ENCODE results near the gene FRMPD4. TPM values are rescaled to one million over a fixed set of nuclear protein-coding genes. Genes with fewer than 3 reads are reported as not detected.

The FRMPD4 gene
- total RNA-seq, 1 donor from 2014 or later, result 0.54 TPM

- no peaks in the 10 kb centered on the region for H4K20me1 ChIP-seq (ENCODE audit: insufficient read depth, low read length)
- no peaks in the 10 kb centered on the region for H3K27me3 ChIP-seq (ENCODE audit: insufficient read depth, low read length)
- DNase-seq (ENCODE audit: low read depth) (peak; percentile 12), FAIRE-seq (peak; percentile 86)
- H3K79me2 ChIP-seq (ENCODE audit: insufficient read depth, low read length), result no peaks in the 10 kb centered on the region
- no peaks in the 10 kb centered on the region for H3K36me3 Mint-ChIP-seq (ENCODE audit: low read depth, unreplicated experiment)
- peak overlapping the region; percentile 50 for H3K4me2 ChIP-seq (ENCODE audit: low read length)
- H3K27me3 Mint-ChIP-seq (ENCODE audit: low read depth, unreplicated experiment), result no peaks in the 10 kb centered on the region
- no peak overlapping the region for H3K4me3 Mint-ChIP-seq (ENCODE audit: unreplicated experiment)
- H3K9me3 ChIP-seq (ENCODE audit: insufficient read depth, low read depth, low read length), result no peaks in the 10 kb centered on the region
- H3K9me3 Mint-ChIP-seq (ENCODE audit: unreplicated experiment), result no peaks in the 10 kb centered on the region
- no peak overlapping the region for H3K4me3 ChIP-seq (ENCODE audit: insufficient read depth, low read depth, low read length)
- H3K27ac Mint-ChIP-seq (ENCODE audit: unreplicated experiment), result no peak overlapping the region
- no peak overlapping the region for H3K9ac ChIP-seq (ENCODE audit: low read length)
- H3K4me1 ChIP-seq (ENCODE audit: insufficient read depth, low read length), result peaks cover 5% of the 10 kb centered on the region
- peaks cover 6% of the 10 kb centered on the region for H3K4me1 Mint-ChIP-seq (ENCODE audit: low read depth, unreplicated experiment)
- peak overlapping the region; percentile 60 for H3K27ac ChIP-seq (ENCODE audit: low read depth, low read length)
- TF ChIP-seq, protein P1, sequence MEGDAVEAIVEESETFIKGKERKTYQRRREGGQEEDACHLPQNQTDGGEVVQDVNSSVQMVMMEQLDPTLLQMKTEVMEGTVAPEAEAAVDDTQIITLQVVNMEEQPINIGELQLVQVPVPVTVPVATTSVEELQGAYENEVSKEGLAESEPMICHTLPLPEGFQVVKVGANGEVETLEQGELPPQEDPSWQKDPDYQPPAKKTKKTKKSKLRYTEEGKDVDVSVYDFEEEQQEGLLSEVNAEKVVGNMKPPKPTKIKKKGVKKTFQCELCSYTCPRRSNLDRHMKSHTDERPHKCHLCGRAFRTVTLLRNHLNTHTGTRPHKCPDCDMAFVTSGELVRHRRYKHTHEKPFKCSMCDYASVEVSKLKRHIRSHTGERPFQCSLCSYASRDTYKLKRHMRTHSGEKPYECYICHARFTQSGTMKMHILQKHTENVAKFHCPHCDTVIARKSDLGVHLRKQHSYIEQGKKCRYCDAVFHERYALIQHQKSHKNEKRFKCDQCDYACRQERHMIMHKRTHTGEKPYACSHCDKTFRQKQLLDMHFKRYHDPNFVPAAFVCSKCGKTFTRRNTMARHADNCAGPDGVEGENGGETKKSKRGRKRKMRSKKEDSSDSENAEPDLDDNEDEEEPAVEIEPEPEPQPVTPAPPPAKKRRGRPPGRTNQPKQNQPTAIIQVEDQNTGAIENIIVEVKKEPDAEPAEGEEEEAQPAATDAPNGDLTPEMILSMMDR (IDR thresholded peaks at IDR 0.05; ENCODE audit: insufficient read depth, low read depth, low read length), result no peak
- no peak for TF ChIP-seq EZH2 (IDR thresholded peaks at IDR 0.05; ENCODE audit: insufficient read depth, low read length)
- no peaks in the 10 kb centered on the region for H3K36me3 ChIP-seq (ENCODE audit: insufficient read depth, low read length)
- H2AFZ ChIP-seq (ENCODE audit: low read depth, low read length), result no peak overlapping the region
Measured at GRCh38 chrX:12360986-12361598, 222.8 kb downstream of the FRMPD4 start.

- Histone ChIP-seq H3K9ac (ENCODE audit: low read length) (no peak overlapping the region), H4K20me1 (ENCODE audit: insufficient read depth, low read length) (no peaks in the 10 kb centered on the region), H3K9me3 (ENCODE audit: insufficient read depth, low read depth, low read length) (no peaks in the 10 kb centered on the region), H3K36me3 (ENCODE audit: insufficient read depth, low read length) (no peaks in the 10 kb centered on the region), H3K4me2 (ENCODE audit: low read length) (no peak overlapping the region), H3K27ac (ENCODE audit: low read depth, low read length) (no peak overlapping the region), H3K79me2 (ENCODE audit: insufficient read depth, low read length) (no peaks in the 10 kb centered on the region), H3K4me1 (ENCODE audit: insufficient read depth, low read length) (peaks cover 5% of the 10 kb centered on the region), H2AFZ (ENCODE audit: low read depth, low read length) (no peak overlapping the region), H3K27me3 (ENCODE audit: insufficient read depth, low read length) (no peaks in the 10 kb centered on the region), H3K4me3 (ENCODE audit: insufficient read depth, low read depth, low read length) (no peak overlapping the region)
- H3K27ac Mint-ChIP-seq (ENCODE audit: unreplicated experiment), result no peak overlapping the region
- no peak overlapping the region for H3K4me3 Mint-ChIP-seq (ENCODE audit: unreplicated experiment)
- peaks cover 4% of the 10 kb centered on the region for H3K27me3 Mint-ChIP-seq (ENCODE audit: low read depth, unreplicated experiment)
- no peaks in the 10 kb centered on the region for H3K9me3 Mint-ChIP-seq (ENCODE audit: unreplicated experiment)
- H3K4me1 Mint-ChIP-seq (ENCODE audit: low read depth, unreplicated experiment), result peaks cover 6% of the 10 kb centered on the region
- DNase-seq (ENCODE audit: low read depth) (no peak), FAIRE-seq (no peak)
- no peaks in the 10 kb centered on the region for H3K36me3 Mint-ChIP-seq (ENCODE audit: low read depth, unreplicated experiment)
- no peak for TF ChIP-seq EZH2 (IDR thresholded peaks at IDR 0.05; ENCODE audit: insufficient read depth, low read length)
- TF ChIP-seq, protein P1 (IDR thresholded peaks at IDR 0.05; ENCODE audit: insufficient read depth, low read depth, low read length), result no peak
Measured at GRCh38 chrX:12363216-12363615, 224.9 kb downstream of the FRMPD4 start.

DNA sequence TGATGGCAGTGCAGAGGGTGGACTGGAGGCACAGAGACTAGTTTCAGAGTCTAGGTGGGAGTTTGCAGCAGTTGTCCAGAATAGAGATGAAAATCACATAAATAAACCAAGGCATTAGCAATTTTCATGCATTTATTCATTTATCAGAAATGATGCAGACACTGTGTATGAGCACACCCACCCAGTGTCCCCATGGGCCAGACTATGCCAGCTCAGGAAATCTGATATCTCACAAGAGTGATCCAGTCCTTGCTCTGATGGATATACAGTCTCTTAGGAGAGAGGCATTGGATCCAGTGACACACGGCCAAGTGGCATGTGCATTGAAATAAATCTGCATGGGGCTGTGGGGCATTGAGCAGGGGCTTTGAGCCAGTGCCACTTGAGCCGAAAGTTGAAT is 228.2 kb downstream of the FRMPD4 start:
- Histone ChIP-seq H3K27ac (ENCODE audit: low read depth, low read length) (no peak overlapping the region), H3K9me3 (ENCODE audit: insufficient read depth, low read depth, low read length) (no peaks in the 10 kb centered on the region), H3K4me2 (ENCODE audit: low read length) (no peak overlapping the region), H3K79me2 (ENCODE audit: insufficient read depth, low read length) (no peaks in the 10 kb centered on the region), H3K4me1 (ENCODE audit: insufficient read depth, low read length) (no peaks in the 10 kb centered on the region), H2AFZ (ENCODE audit: low read depth, low read length) (no peak overlapping the region), H3K27me3 (ENCODE audit: insufficient read depth, low read length) (no peaks in the 10 kb centered on the region), H4K20me1 (ENCODE audit: insufficient read depth, low read length) (no peaks in the 10 kb centered on the region), H3K4me3 (ENCODE audit: insufficient read depth, low read depth, low read length) (no peak overlapping the region), H3K36me3 (ENCODE audit: insufficient read depth, low read length) (no peaks in the 10 kb centered on the region), H3K9ac (ENCODE audit: low read length) (no peak overlapping the region)
- no peak for FAIRE-seq
- Mint-ChIP-seq H3K4me3 (ENCODE audit: unreplicated experiment) (no peak overlapping the region), H3K9me3 (ENCODE audit: unreplicated experiment) (no peaks in the 10 kb centered on the region), H3K27me3 (ENCODE audit: low read depth, unreplicated experiment) (peaks cover 4% of the 10 kb centered on the region), H3K27ac (ENCODE audit: unreplicated experiment) (no peak overlapping the region), H3K36me3 (ENCODE audit: low read depth, unreplicated experiment) (no peaks in the 10 kb centered on the region), H3K4me1 (ENCODE audit: low read depth, unreplicated experiment) (no peaks in the 10 kb centered on the region)
- no peak for TF ChIP-seq EZH2 (IDR thresholded peaks at IDR 0.05; ENCODE audit: insufficient read depth, low read length)
- TF ChIP-seq, protein P1 (IDR thresholded peaks at IDR 0.05; ENCODE audit: insufficient read depth, low read depth, low read length), result no peak
- DNase-seq (ENCODE audit: low read depth), result no peak

Data from astrocyte (in vitro differentiated cells and primary cell).